ENCODE measurements around the gene GALNTL6. TPM values are rescaled to one million over a fixed set of nuclear protein-coding genes. Genes with fewer than 3 reads are reported as not detected.

Gene GALNTL6
- polyA plus RNA-seq, 1 donor (not counting 4 experiments of a cell fraction or from before 2014, with no cell fraction given), result not detected

GRCh38 chr4:172619218-172619617 is 806.0 kb downstream of the GALNTL6 start:
- no peaks in the 10 kb centered on the region for H4K20me1 ChIP-seq (ENCODE audit: control insufficient read depth, extremely low read depth, insufficient read depth, low read length)
- no peak overlapping the region for H3K9ac ChIP-seq (ENCODE audit: control insufficient read depth, extremely low read depth, insufficient read depth, low read length)
- no peak for FAIRE-seq
- no peaks in the 10 kb centered on the region for H3K36me3 ChIP-seq (ENCODE audit: control insufficient read depth in 2 of 2, extremely low read depth in 1 of 2, insufficient read depth in 2 of 2, low read length in 2 of 2)
- TF ChIP-seq, protein P1, sequence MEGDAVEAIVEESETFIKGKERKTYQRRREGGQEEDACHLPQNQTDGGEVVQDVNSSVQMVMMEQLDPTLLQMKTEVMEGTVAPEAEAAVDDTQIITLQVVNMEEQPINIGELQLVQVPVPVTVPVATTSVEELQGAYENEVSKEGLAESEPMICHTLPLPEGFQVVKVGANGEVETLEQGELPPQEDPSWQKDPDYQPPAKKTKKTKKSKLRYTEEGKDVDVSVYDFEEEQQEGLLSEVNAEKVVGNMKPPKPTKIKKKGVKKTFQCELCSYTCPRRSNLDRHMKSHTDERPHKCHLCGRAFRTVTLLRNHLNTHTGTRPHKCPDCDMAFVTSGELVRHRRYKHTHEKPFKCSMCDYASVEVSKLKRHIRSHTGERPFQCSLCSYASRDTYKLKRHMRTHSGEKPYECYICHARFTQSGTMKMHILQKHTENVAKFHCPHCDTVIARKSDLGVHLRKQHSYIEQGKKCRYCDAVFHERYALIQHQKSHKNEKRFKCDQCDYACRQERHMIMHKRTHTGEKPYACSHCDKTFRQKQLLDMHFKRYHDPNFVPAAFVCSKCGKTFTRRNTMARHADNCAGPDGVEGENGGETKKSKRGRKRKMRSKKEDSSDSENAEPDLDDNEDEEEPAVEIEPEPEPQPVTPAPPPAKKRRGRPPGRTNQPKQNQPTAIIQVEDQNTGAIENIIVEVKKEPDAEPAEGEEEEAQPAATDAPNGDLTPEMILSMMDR (optimal IDR thresholded peaks at IDR 0.05 in 1 of 3, IDR thresholded peaks at IDR 0.05 in 1 of 3, conservative IDR thresholded peaks at IDR 0.05 in 1 of 3; ENCODE audit: extremely low read depth in 1 of 3, insufficient read depth in 2 of 3, low read length in 3 of 3), result no peak
- no peak for TF ChIP-seq EZH2 (IDR thresholded peaks at IDR 0.05; ENCODE audit: low read length)
- H3K4me2 ChIP-seq (ENCODE audit: control insufficient read depth, extremely low read depth, insufficient read depth, low read depth, low read length), result no peak overlapping the region
- no peak overlapping the region for H3K4me3 ChIP-seq (ENCODE audit: control insufficient read depth in 2 of 3, extremely low read depth in 1 of 3, insufficient read depth in 2 of 3, low read depth in 1 of 3, low read length in 3 of 3)
- H3K9me3 ChIP-seq (ENCODE audit: control insufficient read depth, low read depth, low read length), result no peaks in the 10 kb centered on the region
- H3K9me1 ChIP-seq (ENCODE audit: control insufficient read depth, extremely low read depth, insufficient read depth, low read length), result no peaks in the 10 kb centered on the region
- dilution Hi-C loops (cut with MboI; ENCODE audit: extremely low pct_ligation_motif_present, low sequenced_read_pairs), result no loop called here
- no peak overlapping the region for H3K27ac ChIP-seq (ENCODE audit: control insufficient read depth, insufficient read depth, low read length)
- no peak for DNase-seq (ENCODE audit: low read depth, low spot score)
- no peaks in the 10 kb centered on the region for H3K4me1 ChIP-seq (ENCODE audit: control insufficient read depth, extremely low read depth, insufficient read depth, low read length)
- H3K79me2 ChIP-seq (ENCODE audit: control insufficient read depth, insufficient read depth, low read length), result no peaks in the 10 kb centered on the region
- H2AFZ ChIP-seq (ENCODE audit: control insufficient read depth, low read length), result no peak overlapping the region
- H3K27me3 ChIP-seq (ENCODE audit: control insufficient read depth, extremely low read depth, insufficient read depth, low read length), result no peaks in the 10 kb centered on the region

DNA sequence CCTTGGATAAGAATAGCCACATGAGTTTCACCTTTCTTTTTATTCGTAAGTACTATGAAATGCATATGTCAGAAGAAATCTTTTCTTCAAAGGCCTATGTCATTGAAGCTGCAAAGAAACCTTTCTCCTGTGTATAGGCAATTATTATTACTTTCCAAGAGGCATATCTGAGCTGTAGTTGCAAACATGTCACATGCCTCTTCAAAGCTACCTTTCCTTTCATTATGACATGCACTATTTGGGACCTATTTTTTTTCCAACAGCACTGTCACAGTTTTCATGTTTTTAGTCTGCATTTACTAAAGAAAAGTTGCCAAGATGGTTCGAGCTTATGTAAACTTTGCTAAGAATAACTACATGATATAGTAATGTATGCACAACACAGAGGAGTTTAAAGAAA is 806.6 kb downstream of the GALNTL6 start:
- FAIRE-seq (no peak), DNase-seq (ENCODE audit: low read depth, low spot score) (no peak)
- H3K9me3 ChIP-seq (ENCODE audit: control insufficient read depth, low read depth, low read length), result no peaks in the 10 kb centered on the region
- H3K4me1 ChIP-seq (ENCODE audit: control insufficient read depth, extremely low read depth, insufficient read depth, low read length), result no peaks in the 10 kb centered on the region
- H3K27me3 ChIP-seq (ENCODE audit: control insufficient read depth, extremely low read depth, insufficient read depth, low read length), result no peaks in the 10 kb centered on the region
- TF ChIP-seq, protein P1 (optimal IDR thresholded peaks at IDR 0.05 in 1 of 3, IDR thresholded peaks at IDR 0.05 in 1 of 3, conservative IDR thresholded peaks at IDR 0.05 in 1 of 3; ENCODE audit: extremely low read depth in 1 of 3, insufficient read depth in 2 of 3, low read length in 3 of 3), result no peak
- no peak for TF ChIP-seq EZH2 (IDR thresholded peaks at IDR 0.05; ENCODE audit: low read length)
- H4K20me1 ChIP-seq (ENCODE audit: control insufficient read depth, extremely low read depth, insufficient read depth, low read length), result no peaks in the 10 kb centered on the region
- no peak overlapping the region for H3K27ac ChIP-seq (ENCODE audit: control insufficient read depth, insufficient read depth, low read length)
- no peaks in the 10 kb centered on the region for H3K36me3 ChIP-seq (ENCODE audit: control insufficient read depth in 2 of 2, extremely low read depth in 1 of 2, insufficient read depth in 2 of 2, low read length in 2 of 2)
- no peaks in the 10 kb centered on the region for H3K79me2 ChIP-seq (ENCODE audit: control insufficient read depth, insufficient read depth, low read length)
- H2AFZ ChIP-seq (ENCODE audit: control insufficient read depth, low read length), result no peak overlapping the region
- H3K4me2 ChIP-seq (ENCODE audit: control insufficient read depth, extremely low read depth, insufficient read depth, low read depth, low read length), result no peak overlapping the region
- H3K9me1 ChIP-seq (ENCODE audit: control insufficient read depth, extremely low read depth, insufficient read depth, low read length), result no peaks in the 10 kb centered on the region
- H3K9ac ChIP-seq (ENCODE audit: control insufficient read depth, extremely low read depth, insufficient read depth, low read length), result no peak overlapping the region
- no peak overlapping the region for H3K4me3 ChIP-seq (ENCODE audit: control insufficient read depth in 2 of 3, extremely low read depth in 1 of 3, insufficient read depth in 2 of 3, low read depth in 1 of 3, low read length in 3 of 3)
- dilution Hi-C loops (cut with MboI; ENCODE audit: extremely low pct_ligation_motif_present, low sequenced_read_pairs), result no loop called here

Measured in keratinocyte (primary cell).